Measurements from ENCODE around the gene MICALL2. TPM values are rescaled to one million over a fixed set of nuclear protein-coding genes. Genes with fewer than 3 reads are reported as not detected.

The MICALL2 gene
- total and polyA plus RNA-seq, 8 donors: 8.3 to 93.6 (median 12.8) TPM

DNA sequence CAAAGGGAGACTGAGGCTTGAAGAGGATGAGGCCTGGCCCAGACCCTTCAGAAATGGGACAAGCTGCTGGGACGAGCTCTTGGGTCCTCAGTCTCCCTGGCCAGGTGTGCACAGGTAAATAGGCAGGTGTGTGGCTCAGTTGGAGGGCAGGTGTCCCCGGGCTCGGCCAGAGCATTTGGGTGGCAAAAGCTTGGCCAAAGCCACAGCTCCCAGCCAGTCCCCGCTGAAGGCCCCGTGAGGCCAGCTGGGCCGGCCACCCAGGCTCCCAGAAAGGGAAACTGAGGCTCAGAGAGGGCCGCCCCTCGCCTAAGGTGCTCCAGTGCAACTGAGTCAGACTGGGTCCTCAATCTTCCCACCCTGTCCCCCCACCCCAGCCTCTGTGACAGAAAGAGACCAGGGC lies 37.3 kb downstream of the MICALL2 start:
- Histone ChIP-seq H3K9me3 (no peaks in the 10 kb centered on the region), H3K4me3 (no peak overlapping the region), H3K27ac (no peak overlapping the region), H3K4me1 (no peaks in the 10 kb centered on the region), H3K27me3 (no peaks in the 10 kb centered on the region), H3K36me3 (no peaks in the 10 kb centered on the region)
- no peak for DNase-seq
- intact Hi-C loops (cut with DNase I): no loop called here
- no peak for ATAC-seq
- 65 to 70% methylated on average over 8 of the region's 8 CpGs for WGBS, 2 donors
- FAIRE-seq: no peak
- TF ChIP-seq, protein P1, sequence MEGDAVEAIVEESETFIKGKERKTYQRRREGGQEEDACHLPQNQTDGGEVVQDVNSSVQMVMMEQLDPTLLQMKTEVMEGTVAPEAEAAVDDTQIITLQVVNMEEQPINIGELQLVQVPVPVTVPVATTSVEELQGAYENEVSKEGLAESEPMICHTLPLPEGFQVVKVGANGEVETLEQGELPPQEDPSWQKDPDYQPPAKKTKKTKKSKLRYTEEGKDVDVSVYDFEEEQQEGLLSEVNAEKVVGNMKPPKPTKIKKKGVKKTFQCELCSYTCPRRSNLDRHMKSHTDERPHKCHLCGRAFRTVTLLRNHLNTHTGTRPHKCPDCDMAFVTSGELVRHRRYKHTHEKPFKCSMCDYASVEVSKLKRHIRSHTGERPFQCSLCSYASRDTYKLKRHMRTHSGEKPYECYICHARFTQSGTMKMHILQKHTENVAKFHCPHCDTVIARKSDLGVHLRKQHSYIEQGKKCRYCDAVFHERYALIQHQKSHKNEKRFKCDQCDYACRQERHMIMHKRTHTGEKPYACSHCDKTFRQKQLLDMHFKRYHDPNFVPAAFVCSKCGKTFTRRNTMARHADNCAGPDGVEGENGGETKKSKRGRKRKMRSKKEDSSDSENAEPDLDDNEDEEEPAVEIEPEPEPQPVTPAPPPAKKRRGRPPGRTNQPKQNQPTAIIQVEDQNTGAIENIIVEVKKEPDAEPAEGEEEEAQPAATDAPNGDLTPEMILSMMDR (IDR thresholded peaks at IDR 0.05): no peak

DNA sequence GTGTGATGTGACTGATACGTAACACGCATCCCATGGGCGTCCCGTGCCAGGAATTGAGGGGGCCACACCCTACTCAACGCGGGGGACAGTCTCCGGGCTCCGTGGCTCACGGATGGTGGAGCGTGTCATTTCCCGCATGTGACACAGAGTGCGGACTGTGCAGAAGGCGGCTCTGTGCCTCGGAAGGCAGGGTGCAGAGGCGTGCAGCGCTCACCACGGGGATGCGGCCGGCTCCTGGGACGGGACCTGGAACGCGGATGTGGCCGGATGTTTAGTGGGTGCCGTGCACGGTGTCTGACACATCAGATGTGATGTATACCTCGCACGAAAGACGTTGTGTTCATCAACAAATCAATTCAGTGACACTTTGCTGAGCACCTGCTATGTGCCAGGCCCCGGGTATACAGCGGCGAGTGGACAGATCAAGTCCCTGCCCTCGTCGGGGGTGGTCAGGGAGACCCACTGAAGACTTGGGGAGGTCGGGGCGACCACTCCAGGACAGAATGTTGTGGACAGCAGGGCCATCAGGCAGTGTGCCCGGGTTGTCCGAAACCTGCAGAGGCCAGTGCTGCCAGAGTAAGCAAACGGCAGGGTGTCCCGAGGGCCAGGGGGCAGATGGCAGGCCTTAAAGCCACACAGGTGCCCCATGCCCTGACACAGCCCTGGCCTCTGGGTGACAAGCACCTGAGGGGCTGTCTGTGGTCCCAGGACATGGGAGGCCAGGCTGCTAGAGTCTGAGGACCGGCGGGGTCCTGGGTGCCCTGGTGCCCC lies 38.1 kb downstream of the MICALL2 start:
- DNase-seq (no peak), FAIRE-seq (no peak), ATAC-seq (no peak)
- Histone ChIP-seq H3K4me1 (no peaks in the 10 kb centered on the region), H3K27me3 (no peaks in the 10 kb centered on the region), H3K36me3 (no peaks in the 10 kb centered on the region), H3K4me3 (no peak overlapping the region), H3K27ac (no peak overlapping the region), H3K9me3 (no peaks in the 10 kb centered on the region)
- WGBS, 2 donors: 65 to 77% methylated on average over 41 of the region's 41 CpGs
- TF ChIP-seq, protein P1 (IDR thresholded peaks at IDR 0.05): no peak
- intact Hi-C loops (cut with DNase I): no loop called here

DNA sequence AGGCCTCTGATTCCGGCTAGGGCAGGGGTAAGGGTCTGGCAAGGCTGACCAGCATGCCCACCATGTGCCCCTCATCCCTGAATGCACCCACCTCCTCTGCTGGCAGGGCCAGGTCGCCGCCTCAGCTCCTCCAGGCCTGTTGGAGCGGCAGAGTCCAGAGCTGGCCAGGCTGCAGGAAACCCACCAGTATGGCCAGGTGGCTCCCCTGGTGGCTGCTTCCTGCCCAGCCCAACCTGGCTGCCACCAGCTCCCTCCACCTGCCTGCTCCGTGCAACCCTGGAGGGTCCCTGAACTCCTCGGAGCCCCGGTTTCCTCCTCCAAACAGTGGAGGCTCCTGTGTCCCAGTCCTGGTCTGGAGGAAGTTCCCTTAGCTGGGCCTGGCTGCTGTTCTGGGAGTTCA lies 39.6 kb downstream of the MICALL2 start:
- Histone ChIP-seq H3K27me3 (no peaks in the 10 kb centered on the region), H3K36me3 (no peaks in the 10 kb centered on the region), H3K27ac (no peak overlapping the region), H3K4me3 (no peak overlapping the region), H3K9me3 (no peaks in the 10 kb centered on the region), H3K4me1 (no peaks in the 10 kb centered on the region)
- DNase-seq (no peak), ATAC-seq (no peak), FAIRE-seq (no peak)
- WGBS, 2 donors: 58 to 67% methylated on average over 7 of the region's 7 CpGs
- TF ChIP-seq, protein P1 (IDR thresholded peaks at IDR 0.05): no peak
- intact Hi-C loops (cut with DNase I): no loop called here

DNA sequence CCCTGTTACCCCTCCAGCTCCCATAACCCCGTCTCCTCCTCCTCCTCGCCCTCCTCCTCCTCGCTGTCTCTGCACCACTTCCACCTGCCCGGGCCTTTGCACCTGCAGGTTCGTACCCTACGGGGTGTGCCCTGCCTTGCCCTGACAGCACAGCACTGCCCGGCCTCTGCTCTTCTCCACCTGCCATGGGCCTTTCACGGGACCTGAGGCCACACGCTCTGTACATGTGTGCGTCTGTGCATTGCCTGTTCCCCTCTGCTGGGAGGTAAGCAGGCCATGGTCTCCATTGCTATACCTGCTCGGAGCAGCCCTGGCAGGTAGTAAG lies 40.0 kb downstream of the MICALL2 start:
- intact Hi-C loops (cut with DNase I): no loop called here
- Histone ChIP-seq H3K4me3 (no peak overlapping the region), H3K27ac (no peak overlapping the region), H3K4me1 (no peaks in the 10 kb centered on the region), H3K9me3 (no peaks in the 10 kb centered on the region), H3K36me3 (no peaks in the 10 kb centered on the region), H3K27me3 (no peaks in the 10 kb centered on the region)
- ATAC-seq: no peak
- FAIRE-seq: no peak
- TF ChIP-seq, protein P1 (IDR thresholded peaks at IDR 0.05): no peak
- WGBS, 2 donors: 70 to 87% methylated on average over 11 of the region's 11 CpGs
- no peak for DNase-seq

- no peak for DNase-seq
- Histone ChIP-seq H3K27me3 (no peaks in the 10 kb centered on the region), H3K9me3 (no peaks in the 10 kb centered on the region), H3K4me1 (no peaks in the 10 kb centered on the region), H3K36me3 (no peaks in the 10 kb centered on the region), H3K4me3 (no peak overlapping the region), H3K27ac (no peak overlapping the region)
- TF ChIP-seq, protein P1 (IDR thresholded peaks at IDR 0.05): no peak
- ATAC-seq: no peak
- WGBS, 2 donors: 51 to 57% methylated on average over 21 of the region's 21 CpGs
- intact Hi-C loops (cut with DNase I): no loop called here
- no peak for FAIRE-seq
Observed at GRCh38 chr7:1418505-1419309, 40.6 kb downstream of the MICALL2 start.
